Heart left ventricle (tissue), 16 donors: ENCODE results near the gene ECD. TPM values are rescaled to one million over a fixed set of nuclear protein-coding genes. Genes with fewer than 3 reads are reported as not detected.

Source experiments
- ATAC-seq, 4 donors: fragments of 200-7000 bp; cut with Tn5 transposase; one replicate each; pipeline ENCODE4 v1.9.1; 2020 to 2022; ENCODE audit warnings: moderate library complexity in 4 of 4, mild to moderate bottlenecking in 3 of 4, moderate number of reproducible peaks in 1 of 4
- DNase-seq, 5 donors: peaks; one replicate each; pipeline ENCODE4 v3.0.0-alpha.2; 2020
- H3K27ac ChIP-seq, 12 donors: fragments of 200-600 bp; sonication (generic) in 4 of 12; one replicate each; pipeline versions ENCODE4 v1.5.0 to v1.8.0; 2016 to 2022; ENCODE audit warnings: mild to moderate bottlenecking in 2 of 12
- H3K27me3 ChIP-seq, 9 donors: fragments of 200-600 bp; sonication (generic) in 2 of 9; one replicate each; pipeline versions ENCODE4 v1.5.1 to v1.8.0; 2016 to 2022; ENCODE audit warnings: mild to moderate bottlenecking in 3 of 9
- H3K36me3 ChIP-seq, 9 donors: fragments of 200-600 bp; sonication (generic) in 2 of 9; one replicate each; pipeline versions ENCODE4 v1.5.0 to v1.8.0; 2018 to 2022; ENCODE audit warnings: mild to moderate bottlenecking in 2 of 9
- H3K4me1 ChIP-seq, 12 donors: fragments of 200-600 bp; sonication (generic) in 4 of 12; one replicate each; pipeline versions ENCODE4 v1.5.0 to v1.8.0; 2016 to 2022; ENCODE audit warnings: mild to moderate bottlenecking in 3 of 12
- H3K4me3 ChIP-seq, 12 donors: fragments of 200-600 bp; sonication (generic) in 4 of 12; one replicate each; pipeline versions ENCODE4 v1.5.0 to v1.8.0; 2017 to 2022; ENCODE audit warnings: mild to moderate bottlenecking in 9 of 12, moderate library complexity in 4 of 12
- H3K9me3 ChIP-seq, 12 donors: fragments of 200-600 bp; sonication (generic) in 4 of 12; one replicate each; pipeline versions ENCODE4 v1.5.0 to v1.8.0; 2016 to 2022; ENCODE audit warnings: mild to moderate bottlenecking in 1 of 12
- CTCF ChIP-seq, 12 donors: fragments of 200-600 bp; sonication (generic) in 4 of 12; IDR thresholded peaks; one replicate each; pipeline versions ENCODE4 v1.5.0 to v1.8.0; 2018 to 2022; ENCODE audit warnings: antibody characterized with exemption in 12 of 12, mild to moderate bottlenecking in 5 of 12
- POLR2A ChIP-seq, 2 donors: fragments of 450-650 bp; IDR thresholded peaks; one replicate each; pipeline ENCODE4 v1.6.1; 2017; ENCODE audit warnings: antibody characterized with exemption in 2 of 2, mild to moderate bottlenecking in 2 of 2, moderate library complexity in 2 of 2
- WGBS, 4 donors: extraction: QIAGEN DNeasy Blood & Tissue Kit in 2 of 4; methylation state at CpG; one replicate each; pipeline versions ENCODE4 v1.1.5 to v1.1.7; 2013 to 2018; 5-methylcytosine and 5-hydroxymethylcytosine counted together
- intact Hi-C, 10 donors: fragments of 100-400 bp; cut with DNase I; formaldehyde crosslinking; loops; one replicate each; pipeline versions ENCODE4 v1.11.1 to v1.14.2; 2022
- polyA plus RNA-seq, 2 donors: library from polyadenylated mRNA; stranded (reverse); fragments of 200-250 nt; gene quantifications; one replicate each; pipeline ENCODE4 v1.2.3, GENCODE V29; 2013
- total RNA-seq, 9 donors: library from RNA; depleted of rRNA in 2 of 9; stranded (reverse); fragments of >200 nt in 2 of 9; fragmentation: NEBNext Ultra II Directional in 3 of 9; extraction: Animal tissue kit (Norgen Biotek cat#: 25700) in 3 of 9; gene quantifications; one replicate each; pipeline versions ENCODE4 v1.1.0 to v1.2.4, GENCODE V29; 2016 to 2023
- donor health status: ischemic (EF 13 %, LVEDD 7.1; RV severe dilation, severe dysfunction).
- donor health status: healthy with polysubstance abuse.
- donor health status: DM: no; HTN: yes; CAD: no.
- donor health status: DM: no; HTN: no; CAD: no.
- donor health status: ischemic (EF 25% LVEDD 6.9; RV normal size, moderate dysfunction).
- donor health status: ischemic (EF 25% LVEDD 5.7; RV mildly dilated, moderate dysfunction).
- donor health status: healthy.
- donor health status: DM: yes; HTN: yes; CAD: no.
- donor health status: ischemic (EF 35%, LVEDD 5.7; RV mildly dilated, moderate dysfunction).
- donor health status: nonischemic (EF 11% LVEDD 7.7; RV severe dilation, severe dysfunction).
- donor health status: DM: yes; HTN: yes; CAD: no.
- donor health status: PGD.
- donor health status: ischemic (EF 29% LVEDD 5.4; RV normal size, mild dysfunction).
- donor health status: nonischemic (EF 23%, LVEDD 6.1; RV moderate dilation, normal function).

The ECD gene
- total and polyA plus RNA-seq, 11 donors, result 7.5 to 21.9 (median 17.9) TPM

GRCh38 chr10:73205890-73206289, 38.1 kb upstream of the ECD start:
- WGBS, 4 donors, result 86 to 100% (median 96%) methylated on average over 1 of the region's 1 CpG
- H3K4me3 ChIP-seq, result no peak overlapping the region
- intact Hi-C loops, result no loop called here
- H3K9me3 ChIP-seq, result peaks cover 0 to 3% (median 0%) of the 10 kb centered on the region in 12 donors
- peaks cover 0 to 6% (median 0%) of the 10 kb centered on the region in 12 donors for H3K4me1 ChIP-seq
- H3K27ac ChIP-seq, result no peak overlapping the region
- ATAC-seq (no peak), DNase-seq (no peak)
- TF ChIP-seq POLR2A (IDR thresholded peaks at IDR 0.05) (no peak), CTCF (IDR thresholded peaks at IDR 0.05) (no peak)
- peaks cover 0 to 37% (median 24%) of the 10 kb centered on the region in 9 donors for H3K36me3 ChIP-seq
- no peaks in the 10 kb centered on the region for H3K27me3 ChIP-seq

- Histone ChIP-seq H3K27ac (no peak overlapping the region), H3K36me3 (peaks cover 0 to 34% (median 19%) of the 10 kb centered on the region in 9 donors), H3K27me3 (no peaks in the 10 kb centered on the region), H3K4me1 (peaks cover 0 to 6% (median 0%) of the 10 kb centered on the region in 12 donors), H3K4me3 (no peak overlapping the region), H3K9me3 (peaks cover 0 to 3% (median 0%) of the 10 kb centered on the region in 12 donors)
- WGBS, 4 donors, result 90 to 99% (median 93%) methylated on average over 3 of the region's 3 CpGs
- intact Hi-C loops, result no loop called here
- no peak for ATAC-seq
- no peak for TF ChIP-seq CTCF (IDR thresholded peaks at IDR 0.05)
- TF ChIP-seq POLR2A (IDR thresholded peaks at IDR 0.05), result no peak
- no peak for DNase-seq
These were observed 37.3 kb upstream of the ECD start for GRCh38 chr10:73205081-73205480.

GRCh38 chr10:73190188-73190587, 22.4 kb upstream of the ECD start:
- no peak overlapping the region for H3K27ac ChIP-seq
- intact Hi-C loops, result no loop called here
- peaks cover 0 to 44% (median 25%) of the 10 kb centered on the region in 9 donors for H3K36me3 ChIP-seq
- H3K4me3 ChIP-seq, result no peak overlapping the region
- H3K4me1 ChIP-seq, result no peaks in the 10 kb centered on the region
- WGBS, 4 donors, result 93 to 98% (median 97%) methylated on average over 5 of the region's 5 CpGs
- no peaks in the 10 kb centered on the region for H3K9me3 ChIP-seq
- TF ChIP-seq CTCF (IDR thresholded peaks at IDR 0.05) (no peak), POLR2A (IDR thresholded peaks at IDR 0.05) (no peak)
- no peaks in the 10 kb centered on the region for H3K27me3 ChIP-seq
- ATAC-seq (no peak), DNase-seq (no peak)

DNA sequence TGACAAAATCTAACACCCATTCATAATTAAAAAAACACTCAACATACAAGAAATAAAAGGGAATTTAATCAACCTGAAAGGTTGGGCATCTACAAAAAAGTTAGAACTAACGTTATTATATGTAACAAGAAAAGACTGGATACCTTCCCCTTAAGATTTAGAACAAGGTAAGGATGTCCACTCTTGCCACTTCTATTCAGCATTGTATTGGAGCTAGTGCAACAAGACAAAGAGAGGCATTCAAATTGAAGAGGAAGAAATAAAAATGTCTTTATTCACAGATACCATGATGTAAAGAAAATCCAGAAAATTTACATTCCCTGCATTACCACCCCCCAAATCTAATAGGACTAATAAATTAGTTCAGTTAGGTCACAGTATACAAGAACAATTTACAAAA, 18.5 kb upstream of the ECD start:
- no peaks in the 10 kb centered on the region for H3K9me3 ChIP-seq
- no peaks in the 10 kb centered on the region for H3K4me1 ChIP-seq
- TF ChIP-seq POLR2A (IDR thresholded peaks at IDR 0.05) (no peak), CTCF (IDR thresholded peaks at IDR 0.05) (no peak)
- DNase-seq (no peak), ATAC-seq (no peak)
- H3K4me3 ChIP-seq, result no peak overlapping the region
- intact Hi-C loops, result no loop called here
- H3K27me3 ChIP-seq, result no peaks in the 10 kb centered on the region
- H3K27ac ChIP-seq, result no peak overlapping the region
- 90 to 95% (median 91%) methylated on average over 1 of the region's 1 CpG for WGBS, 4 donors
- H3K36me3 ChIP-seq, result peaks cover 0 to 48% (median 23%) of the 10 kb centered on the region in 9 donors
